Measurements from ENCODE around the gene SIGLEC11. TPM values are rescaled to one million over a fixed set of nuclear protein-coding genes. Genes with fewer than 3 reads are reported as not detected.

The SIGLEC11 gene
- total and polyA plus RNA-seq, 3 experiments from 2014 or later = not detected

- H3K4me3 Mint-ChIP-seq = peak overlapping the region in 6 of 7 donors; percentile 19 to 64 (median 50)
- no peak overlapping the region for H3K4me3 ChIP-seq (ENCODE audit: low read length)
- DNase-seq = no peak
- H3K9me3 Mint-ChIP-seq = peaks cover 0 to 3% (median 0%) of the 10 kb centered on the region in 5 donors
- peaks cover 5% of the 10 kb centered on the region for H3K36me3 ChIP-seq (ENCODE audit: insufficient read depth, low read length)
- peaks cover 0 to 7% of the 10 kb centered on the region in 2 donors for H3K27me3 Mint-ChIP-seq
- H3K27ac Mint-ChIP-seq = peak overlapping the region in 4 of 8 donors; percentile 2 to 58 (median 42)
- no peaks in the 10 kb centered on the region for H3K27me3 ChIP-seq (ENCODE audit: insufficient read depth, low read length, poor library complexity, severe bottlenecking)
- ChIA-PET CTCF (no interaction called here), POLR2A (no interaction called here)
- H3K9me3 ChIP-seq (ENCODE audit: low read length) = no peaks in the 10 kb centered on the region
- H3K27ac ChIP-seq (ENCODE audit: low read depth, low read length) = no peak overlapping the region
- H3K36me3 Mint-ChIP-seq = peaks cover 0 to 23% (median 4%) of the 10 kb centered on the region in 3 donors
- H3K4me1 ChIP-seq (ENCODE audit: insufficient read depth, low read length) = peaks cover 39% of the 10 kb centered on the region
- peaks cover 54 to 74% (median 60%) of the 10 kb centered on the region in 3 donors for H3K4me1 Mint-ChIP-seq
These were observed 28.9 kb downstream of the SIGLEC11 start for GRCh38 chr19:49932041-49932451.

GRCh38 chr19:49931293-49932040 lies 29.5 kb downstream of the SIGLEC11 start:
- CTCF ChIA-PET = no interaction called here
- no peak overlapping the region for H3K27ac ChIP-seq (ENCODE audit: low read depth, low read length)
- POLR2A ChIA-PET = no interaction called here
- H3K4me1 ChIP-seq (ENCODE audit: insufficient read depth, low read length) = peaks cover 42% of the 10 kb centered on the region
- no peak for DNase-seq
- peaks cover 55 to 70% (median 65%) of the 10 kb centered on the region in 3 donors for H3K4me1 Mint-ChIP-seq
- H3K27me3 ChIP-seq (ENCODE audit: insufficient read depth, low read length, poor library complexity, severe bottlenecking) = no peaks in the 10 kb centered on the region
- peaks cover 5% of the 10 kb centered on the region for H3K36me3 ChIP-seq (ENCODE audit: insufficient read depth, low read length)
- no peak overlapping the region for H3K4me3 ChIP-seq (ENCODE audit: low read length)
- peaks cover 0 to 7% of the 10 kb centered on the region in 2 donors for H3K27me3 Mint-ChIP-seq
- peaks cover 0 to 26% (median 4%) of the 10 kb centered on the region in 3 donors for H3K36me3 Mint-ChIP-seq
- H3K4me3 Mint-ChIP-seq = peak overlapping the region in 6 of 7 donors; percentile 19 to 84 (median 62)
- peak overlapping the region in 6 of 8 donors; percentile 31 to 98 (median 74) for H3K27ac Mint-ChIP-seq
- peaks cover 0 to 3% (median 0%) of the 10 kb centered on the region in 5 donors for H3K9me3 Mint-ChIP-seq
- H3K9me3 ChIP-seq (ENCODE audit: low read length) = no peaks in the 10 kb centered on the region

- peak in 3 of 5 donors; percentile 8 to 54 (median 11) for DNase-seq
- H3K36me3 Mint-ChIP-seq = peaks cover 0 to 30% (median 5%) of the 10 kb centered on the region in 3 donors
These were observed 30.4 kb downstream of the SIGLEC11 start for GRCh38 chr19:49930483-49931011.

GRCh38 chr19:49929611-49930482 lies 31.1 kb downstream of the SIGLEC11 start:
- Mint-ChIP-seq H3K9me3 (peaks cover 0 to 3% (median 0%) of the 10 kb centered on the region in 5 donors), H3K36me3 (peaks cover 0 to 34% (median 8%) of the 10 kb centered on the region in 3 donors), H3K27me3 (peaks cover 0 to 7% of the 10 kb centered on the region in 2 donors), H3K4me1 (peaks cover 61 to 73% (median 72%) of the 10 kb centered on the region in 3 donors), H3K27ac (peak overlapping the region; percentile 88 to 99 (median 97)), H3K4me3 (peak overlapping the region; percentile 92 to 99 (median 98))
- CTCF ChIA-PET = interaction anchor here (0.9 to 1.5 kb wide), 6 partner anchors 8 to 212 kb away, joined by 3 to 7 read pairs (median 3); partner anchors contain the start of gene IL4I1
- H3K4me3 ChIP-seq (ENCODE audit: low read length) = peak overlapping the region; percentile 96
- POLR2A ChIA-PET = interaction anchor here (0.5 to 2.2 kb wide), 12 partner anchors 33 to 340 kb away, joined by 3 to 13 read pairs (median 4); partner anchors contain the start of genes AKT1S1, AP2A1, IL4I1 and PNKP
- peak overlapping the region; percentile 82 for H3K27ac ChIP-seq (ENCODE audit: low read depth, low read length)
- peaks cover 10% of the 10 kb centered on the region for H3K36me3 ChIP-seq (ENCODE audit: insufficient read depth, low read length)
- peaks cover 46% of the 10 kb centered on the region for H3K4me1 ChIP-seq (ENCODE audit: insufficient read depth, low read length)
- DNase-seq = peak; percentile 82 to 96 (median 94)
- no peaks in the 10 kb centered on the region for H3K9me3 ChIP-seq (ENCODE audit: low read length)
- H3K27me3 ChIP-seq (ENCODE audit: insufficient read depth, low read length, poor library complexity, severe bottlenecking) = no peaks in the 10 kb centered on the region

More at GRCh38 chr19:49930483-49931011, 30.4 kb downstream of the SIGLEC11 start:
- H3K9me3 ChIP-seq (ENCODE audit: low read length) = no peaks in the 10 kb centered on the region
- H3K4me3 ChIP-seq (ENCODE audit: low read length) = peak overlapping the region; percentile 96
- H3K27me3 ChIP-seq (ENCODE audit: insufficient read depth, low read length, poor library complexity, severe bottlenecking) = no peaks in the 10 kb centered on the region
- H3K27ac ChIP-seq (ENCODE audit: low read depth, low read length) = no peak overlapping the region
- H3K36me3 ChIP-seq (ENCODE audit: insufficient read depth, low read length) = peaks cover 6% of the 10 kb centered on the region
- Mint-ChIP-seq H3K4me3 (peak overlapping the region; percentile 34 to 99 (median 84)), H3K9me3 (peaks cover 0 to 3% (median 0%) of the 10 kb centered on the region in 5 donors), H3K4me1 (peaks cover 57 to 68% (median 68%) of the 10 kb centered on the region in 3 donors), H3K27me3 (peaks cover 0 to 7% of the 10 kb centered on the region in 2 donors), H3K27ac (peak overlapping the region in 7 of 8 donors; percentile 47 to 99 (median 97))
- ChIA-PET POLR2A (interaction anchor here (0.6 to 2.2 kb wide), 4 partner anchors 54 to 164 kb away, joined by 3 to 13 read pairs (median 4); partner anchors contain the start of genes AKT1S1, AP2A1 and TBC1D17), CTCF (interaction anchor here (1.1 to 1.4 kb wide), 3 partner anchors 20 to 213 kb away, joined by 3 to 5 read pairs (median 3); partner anchors contain the start of gene IL4I1)
- peaks cover 42% of the 10 kb centered on the region for H3K4me1 ChIP-seq (ENCODE audit: insufficient read depth, low read length)

GRCh38 chr19:49929121-49929610 lies 31.8 kb downstream of the SIGLEC11 start, which contains the start of the genes ATF5 and NUP62:
ATF5 (plus strand) TSS chr19:49929205; CDS start chr19:49930851, 1,646 bp downstream.
NUP62 (minus strand) TSS chr19:49929504; CDS start chr19:49909807, 19,697 bp downstream.
- Mint-ChIP-seq H3K27me3 (peaks cover 0 to 7% of the 10 kb centered on the region in 2 donors), H3K4me1 (peaks cover 61 to 75% (median 72%) of the 10 kb centered on the region in 3 donors), H3K9me3 (peaks cover 0 to 3% (median 0%) of the 10 kb centered on the region in 5 donors), H3K27ac (peak within 1 kb of the TSS; percentile 88 to 99 (median 98)), H3K36me3 (peaks cover 0 to 41% (median 8%) of the 10 kb centered on the region in 3 donors), H3K4me3 (peak within 1 kb of the TSS; percentile 92 to 99 (median 98))
- peak; percentile 88 to 94 (median 91) for DNase-seq
- H3K9me3 ChIP-seq (ENCODE audit: low read length) = no peaks in the 10 kb centered on the region
- H3K27ac ChIP-seq (ENCODE audit: low read depth, low read length) = peak within 1 kb of the TSS; percentile 82
- H3K4me3 ChIP-seq (ENCODE audit: low read length) = peak within 1 kb of the TSS; percentile 96
- CTCF ChIA-PET = interaction anchor here (0.7 to 1.5 kb wide), 7 partner anchors 8 to 212 kb away, joined by 3 to 7 read pairs (median 3); partner anchors contain the start of gene IL4I1
- H3K36me3 ChIP-seq (ENCODE audit: insufficient read depth, low read length) = peaks cover 16% of the 10 kb centered on the region
- no peaks in the 10 kb centered on the region for H3K27me3 ChIP-seq (ENCODE audit: insufficient read depth, low read length, poor library complexity, severe bottlenecking)
- POLR2A ChIA-PET = interaction anchor here (0.5 to 2.2 kb wide), 11 partner anchors 32 to 339 kb away, joined by 3 to 13 read pairs (median 5); partner anchors contain the start of genes AKT1S1, IL4I1, PNKP and TBC1D17
- peaks cover 46% of the 10 kb centered on the region for H3K4me1 ChIP-seq (ENCODE audit: insufficient read depth, low read length)

- Histone ChIP-seq H3K4me1 (ENCODE audit: insufficient read depth, low read length) (peaks cover 39% of the 10 kb centered on the region), H3K27ac (ENCODE audit: low read depth, low read length) (no peak overlapping the region), H3K9me3 (ENCODE audit: low read length) (no peaks in the 10 kb centered on the region), H3K36me3 (ENCODE audit: insufficient read depth, low read length) (peaks cover 24% of the 10 kb centered on the region), H3K27me3 (ENCODE audit: insufficient read depth, low read length, poor library complexity, severe bottlenecking) (no peaks in the 10 kb centered on the region), H3K4me3 (ENCODE audit: low read length) (peak overlapping the region; percentile 20)
- POLR2A ChIA-PET = interaction anchor here (0.7 kb wide), 1 partner anchor 45 kb away, joined by 3 read pairs; no protein-coding TSS in a partner anchor
- Mint-ChIP-seq H3K27me3 (peaks cover 0 to 7% of the 10 kb centered on the region in 2 donors), H3K9me3 (peaks cover 0 to 3% (median 0%) of the 10 kb centered on the region in 5 donors), H3K36me3 (peaks cover 0 to 55% (median 8%) of the 10 kb centered on the region in 3 donors), H3K27ac (peak overlapping the region; percentile 43 to 99 (median 92)), H3K4me3 (peak overlapping the region; percentile 92 to 99 (median 98)), H3K4me1 (peaks cover 55 to 76% (median 60%) of the 10 kb centered on the region in 3 donors)
- no peak for DNase-seq
- CTCF ChIA-PET = no interaction called here
These were observed 33.3 kb downstream of the SIGLEC11 start for GRCh38 chr19:49927526-49928264.
